ENCODE results near the gene MED26.

GRCh38 chr19:16654140-16654539, 26.1 kb upstream of the MED26 start:
- TF ChIP-seq POLR2AphosphoS5 (IDR thresholded peaks at IDR 0.05) (no peak), CTCF (IDR thresholded peaks at IDR 0.05) (no peak)
